Measurements from ENCODE around the gene SPRED3.

DNA sequence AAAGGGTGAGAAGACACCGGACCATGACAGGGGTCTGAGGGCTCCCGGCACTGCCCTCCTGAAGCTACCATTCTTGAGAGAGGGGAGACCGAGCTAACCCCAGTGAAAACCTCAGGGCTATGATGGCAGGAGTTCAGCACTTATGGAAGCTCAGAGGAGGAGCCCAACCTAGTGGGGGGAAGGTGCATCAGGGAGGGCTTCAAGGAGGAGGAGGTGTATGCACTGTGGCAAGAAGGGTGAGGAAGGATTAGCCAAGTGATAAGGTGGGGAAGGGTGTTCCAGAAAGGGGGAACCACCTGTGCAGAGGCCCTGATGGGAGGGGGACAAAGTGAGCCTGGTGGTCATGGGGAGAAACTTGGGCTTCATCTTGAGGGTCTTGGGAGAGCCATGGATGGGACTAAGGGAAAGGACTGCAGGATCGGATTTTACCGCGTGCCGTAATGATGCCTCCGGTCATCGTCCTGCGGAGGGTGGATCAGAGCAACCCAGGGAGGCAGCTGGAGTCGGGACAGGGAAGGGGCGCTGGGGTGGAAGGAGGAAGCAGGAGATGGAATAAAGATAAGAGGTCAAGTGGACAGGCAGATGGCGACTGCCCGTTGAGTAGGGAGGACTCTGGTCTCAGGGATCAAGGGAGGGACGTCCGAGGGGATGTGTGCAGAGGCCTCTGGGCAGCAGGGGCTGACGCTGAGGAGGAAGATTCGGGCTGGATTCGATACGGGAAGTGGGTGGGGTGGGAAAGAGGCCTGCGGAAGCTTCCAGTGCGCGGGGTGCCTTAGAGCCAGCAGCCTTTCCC is 27.5 kb upstream of the SPRED3 start:
- no peak for TF ChIP-seq RAD21 (conservative IDR thresholded peaks at IDR 0.05)
- no peak for TF ChIP-seq POLR2AphosphoS5 (IDR thresholded peaks at IDR 0.05)
- TF ChIP-seq, protein P1, sequence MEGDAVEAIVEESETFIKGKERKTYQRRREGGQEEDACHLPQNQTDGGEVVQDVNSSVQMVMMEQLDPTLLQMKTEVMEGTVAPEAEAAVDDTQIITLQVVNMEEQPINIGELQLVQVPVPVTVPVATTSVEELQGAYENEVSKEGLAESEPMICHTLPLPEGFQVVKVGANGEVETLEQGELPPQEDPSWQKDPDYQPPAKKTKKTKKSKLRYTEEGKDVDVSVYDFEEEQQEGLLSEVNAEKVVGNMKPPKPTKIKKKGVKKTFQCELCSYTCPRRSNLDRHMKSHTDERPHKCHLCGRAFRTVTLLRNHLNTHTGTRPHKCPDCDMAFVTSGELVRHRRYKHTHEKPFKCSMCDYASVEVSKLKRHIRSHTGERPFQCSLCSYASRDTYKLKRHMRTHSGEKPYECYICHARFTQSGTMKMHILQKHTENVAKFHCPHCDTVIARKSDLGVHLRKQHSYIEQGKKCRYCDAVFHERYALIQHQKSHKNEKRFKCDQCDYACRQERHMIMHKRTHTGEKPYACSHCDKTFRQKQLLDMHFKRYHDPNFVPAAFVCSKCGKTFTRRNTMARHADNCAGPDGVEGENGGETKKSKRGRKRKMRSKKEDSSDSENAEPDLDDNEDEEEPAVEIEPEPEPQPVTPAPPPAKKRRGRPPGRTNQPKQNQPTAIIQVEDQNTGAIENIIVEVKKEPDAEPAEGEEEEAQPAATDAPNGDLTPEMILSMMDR (IDR thresholded peaks at IDR 0.05; ENCODE audit: poor library complexity, severe bottlenecking): no peak
- TF ChIP-seq MXI1 (conservative IDR thresholded peaks at IDR 0.05; ENCODE audit: poor library complexity, severe bottlenecking): no peak
- TF ChIP-seq EZH2 (IDR thresholded peaks at IDR 0.05; ENCODE audit: borderline replicate concordance, insufficient read depth, low read length, poor library complexity, severe bottlenecking): no peak
- no peak for TF ChIP-seq EP300 (conservative IDR thresholded peaks at IDR 0.05; ENCODE audit: poor library complexity, severe bottlenecking)

All from neural cell (in vitro differentiated cells).